Stimulated activated CD4-positive, alpha-beta T cell treated with anti-CD3 and anti-CD28 coated beads, Interleukin-12 subunit alpha, Interleukin-12 subunit beta, amount 100 ng/mL, for 24 hours (primary cell): ENCODE results near the gene CCDC85C.
"Not testable (repeated sequence)": the region's sequence is repeated elsewhere in the genome, so short reads cannot be mapped to it uniquely, and the experiment has no call there.

Source experiments
- DNase-seq, 2 experiments: peaks; one replicate each; pipeline ENCODE4 v3.0.0-alpha.2; 2020; ENCODE audit warnings: low read depth in 2 of 2

The CCDC85C gene

DNA sequence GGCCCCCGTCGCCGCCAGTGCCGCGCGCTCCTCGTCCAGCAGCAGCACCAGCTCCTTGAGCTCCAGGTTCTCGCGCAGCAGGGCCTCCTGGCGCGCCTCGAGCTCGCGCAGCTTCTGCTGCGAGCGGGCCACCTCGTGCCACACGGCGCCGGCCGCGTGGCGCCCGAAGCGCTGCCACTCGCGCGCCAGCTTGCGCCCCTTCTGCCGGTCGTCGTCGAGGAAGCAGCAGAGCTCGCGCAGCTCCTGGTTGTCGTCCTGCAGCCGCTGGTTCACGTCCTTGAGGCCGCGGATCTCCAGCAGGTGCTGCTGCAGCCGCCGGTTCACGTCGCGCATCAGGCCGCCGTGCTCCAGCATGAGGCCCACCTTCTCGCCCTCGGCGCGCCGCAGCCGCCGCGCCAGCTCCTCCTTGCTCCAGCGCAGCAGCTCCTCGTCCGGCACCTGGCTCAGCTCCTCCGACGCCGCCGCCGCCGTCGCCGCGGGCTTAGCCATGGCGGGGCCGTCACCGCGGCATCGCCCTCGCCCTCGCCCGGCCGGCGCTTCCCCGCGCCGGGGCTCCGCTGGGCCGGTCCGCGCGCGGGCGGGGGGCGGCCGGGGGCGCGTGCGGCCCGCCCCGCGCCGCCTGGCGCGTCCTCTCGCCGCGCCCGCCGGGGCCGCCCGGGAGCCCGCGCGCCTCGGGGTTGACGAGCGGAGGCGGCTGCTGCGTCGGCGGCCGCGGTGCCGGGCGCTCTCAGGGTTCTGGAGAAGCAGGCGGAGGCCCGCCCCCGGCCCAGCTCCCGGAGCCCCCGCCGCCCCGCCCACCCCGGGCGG, at the start of gene CCDC85C:
Gene CCDC85C (minus strand): TSS at position 737 of the 807 bp plus-strand sequence. CDS start 248 bp downstream, at position 489.
- DNase-seq, result peak in 1 of 2 experiments; percentile 15

DNA sequence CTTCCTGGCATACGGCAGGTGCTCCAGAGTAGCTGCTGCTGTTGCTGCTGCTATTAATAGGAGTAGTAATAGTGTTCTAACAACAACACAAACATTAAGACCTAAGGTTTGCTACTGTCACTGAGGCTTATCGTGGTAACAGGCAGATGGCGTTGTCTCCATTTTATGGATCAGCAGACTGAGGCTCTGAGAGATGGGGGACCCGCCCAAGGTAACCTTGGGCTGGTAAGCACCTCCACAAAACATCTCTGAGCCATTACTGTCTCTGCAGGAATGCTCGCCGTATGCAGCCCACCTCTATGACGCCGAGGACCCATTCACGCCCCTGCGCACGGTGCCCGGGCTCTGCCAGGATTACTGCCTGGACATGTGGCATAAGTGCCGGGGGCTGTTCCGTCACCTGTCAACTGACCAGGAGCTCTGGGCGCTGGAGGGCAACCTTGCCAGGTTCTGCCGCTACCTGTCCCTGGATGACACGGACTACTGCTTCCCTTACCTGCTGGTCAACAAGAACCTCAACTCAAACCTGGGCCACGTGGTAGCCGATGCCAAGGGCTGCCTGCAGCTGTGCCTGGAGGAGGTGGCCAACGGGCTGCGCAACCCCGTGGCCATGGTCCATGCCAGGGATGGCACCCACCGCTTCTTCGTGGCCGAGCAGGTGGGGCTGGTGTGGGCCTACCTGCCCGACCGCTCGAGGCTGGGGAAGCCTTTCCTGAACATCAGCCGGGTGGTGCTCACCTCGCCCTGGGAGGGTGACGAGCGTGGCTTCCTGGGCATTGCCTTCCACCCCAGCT, 48.1 kb upstream of the CCDC85C start:
- no peak for DNase-seq

DNA sequence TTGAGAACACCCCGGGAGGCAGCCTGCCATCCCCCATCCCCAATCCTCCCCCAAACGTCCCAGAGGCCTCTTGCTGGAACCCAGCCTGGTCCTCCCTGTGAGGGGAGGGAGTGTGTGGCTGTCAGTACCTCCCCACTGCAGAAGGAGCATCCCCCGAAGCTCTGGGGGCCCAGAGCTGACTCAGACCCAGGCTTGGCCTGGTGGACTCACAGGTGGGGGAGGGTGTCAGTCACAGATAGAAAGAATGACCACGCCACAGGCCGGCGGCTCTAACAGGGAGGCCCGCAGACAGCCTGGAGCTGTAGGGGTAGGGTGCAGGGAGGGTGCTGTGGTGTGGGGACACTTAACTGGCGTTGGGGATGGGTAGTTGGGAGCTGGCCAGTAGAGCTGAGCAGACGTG, 46.2 kb upstream of the CCDC85C start:
- DNase-seq, result no peak

DNA sequence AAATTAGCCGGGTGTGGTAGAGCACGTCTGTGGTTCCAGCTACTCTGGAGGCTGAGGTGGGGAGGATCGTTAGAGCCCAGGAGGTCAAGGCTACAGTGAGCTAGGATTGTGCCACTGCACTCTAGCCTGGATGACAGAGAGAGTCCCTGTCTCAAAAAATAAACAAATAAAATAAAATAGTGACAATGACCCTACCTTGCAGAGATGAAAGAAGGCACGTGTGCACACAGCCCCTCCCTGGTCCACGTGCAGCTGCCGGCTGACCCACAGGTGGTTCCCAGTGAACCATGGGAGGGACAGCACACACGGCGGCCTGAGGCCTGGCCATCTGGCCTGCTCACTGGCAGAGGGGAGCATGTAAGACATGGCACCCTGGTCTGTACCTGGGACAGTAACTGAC, 45.6 kb upstream of the CCDC85C start:
- no peak for DNase-seq

DNA sequence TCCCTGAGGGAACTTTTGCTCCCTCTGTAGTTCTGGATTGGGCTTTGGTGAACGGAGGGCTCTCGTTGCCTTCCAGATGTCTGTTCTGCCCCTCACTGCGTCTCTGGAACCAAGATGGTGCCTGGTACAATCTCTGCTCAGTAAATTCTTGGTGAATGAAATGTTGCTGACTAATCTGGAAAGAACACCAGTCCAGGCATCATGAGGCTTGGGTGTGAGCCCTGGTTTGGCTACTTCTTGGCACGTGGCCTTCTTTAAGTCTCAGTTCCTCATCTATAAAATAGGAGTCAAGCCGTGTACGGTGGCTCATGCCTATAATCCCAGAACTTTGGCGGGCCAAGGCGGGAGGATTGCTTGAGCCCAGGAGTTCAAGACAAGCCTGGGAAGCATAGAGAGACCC, 45.2 kb upstream of the CCDC85C start:
- no peak for DNase-seq

DNA sequence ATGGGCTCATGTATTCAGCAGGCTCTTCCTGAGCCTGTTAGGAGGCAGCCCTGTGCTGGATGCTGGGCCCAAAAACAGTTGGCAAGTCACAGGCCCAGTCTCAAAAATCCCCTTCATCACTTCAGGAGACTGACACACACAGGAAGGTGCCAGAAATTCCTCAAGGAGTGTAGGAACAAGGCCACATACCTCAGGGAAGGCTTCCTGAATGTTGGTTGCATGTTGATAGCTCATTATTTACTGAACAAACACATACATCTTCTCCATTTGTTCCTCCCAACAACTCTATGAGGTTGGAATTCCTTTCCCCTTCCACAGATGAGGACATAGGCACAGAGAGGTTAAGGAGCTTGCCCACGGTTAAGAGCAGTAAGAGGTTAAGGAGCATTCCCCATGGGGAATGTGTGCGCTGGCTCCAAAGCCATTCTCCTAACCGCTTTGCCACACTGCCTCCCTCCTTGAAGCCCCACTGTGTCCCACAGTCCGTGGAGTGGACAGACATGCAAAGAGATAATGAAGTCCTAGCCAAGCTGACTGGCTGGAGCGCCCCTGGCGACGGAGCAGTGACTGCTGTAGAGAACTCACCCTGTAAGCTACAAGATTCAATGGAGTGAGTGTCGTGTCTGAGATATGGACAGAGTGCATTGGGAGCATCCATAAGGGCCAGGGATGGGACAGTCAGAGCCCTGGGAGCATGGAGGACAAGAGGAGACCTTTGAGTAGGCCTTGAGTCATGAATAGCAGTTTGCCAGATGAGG, 44.2 kb upstream of the CCDC85C start:
- DNase-seq, result no peak

DNA sequence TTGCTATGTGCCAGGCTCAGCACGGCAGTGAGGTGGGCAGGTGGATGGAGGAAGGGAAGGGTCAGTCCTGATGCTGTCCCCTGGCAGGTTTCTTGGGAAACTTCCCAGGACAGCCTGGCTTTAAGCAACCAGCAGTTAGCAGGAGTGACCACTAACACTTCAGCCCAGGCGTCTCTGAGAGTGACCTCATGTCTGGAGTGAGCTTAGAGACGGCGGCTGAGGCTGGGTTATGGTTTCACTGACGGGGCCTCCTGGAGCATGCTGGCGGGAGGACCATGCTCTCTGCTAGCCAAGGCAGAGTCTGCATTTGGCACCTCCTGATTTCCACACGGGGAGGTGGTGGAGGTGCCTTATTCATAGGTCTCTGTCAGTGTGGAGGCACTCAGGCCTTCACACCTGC, 43.4 kb upstream of the CCDC85C start:
- no peak for DNase-seq

DNA sequence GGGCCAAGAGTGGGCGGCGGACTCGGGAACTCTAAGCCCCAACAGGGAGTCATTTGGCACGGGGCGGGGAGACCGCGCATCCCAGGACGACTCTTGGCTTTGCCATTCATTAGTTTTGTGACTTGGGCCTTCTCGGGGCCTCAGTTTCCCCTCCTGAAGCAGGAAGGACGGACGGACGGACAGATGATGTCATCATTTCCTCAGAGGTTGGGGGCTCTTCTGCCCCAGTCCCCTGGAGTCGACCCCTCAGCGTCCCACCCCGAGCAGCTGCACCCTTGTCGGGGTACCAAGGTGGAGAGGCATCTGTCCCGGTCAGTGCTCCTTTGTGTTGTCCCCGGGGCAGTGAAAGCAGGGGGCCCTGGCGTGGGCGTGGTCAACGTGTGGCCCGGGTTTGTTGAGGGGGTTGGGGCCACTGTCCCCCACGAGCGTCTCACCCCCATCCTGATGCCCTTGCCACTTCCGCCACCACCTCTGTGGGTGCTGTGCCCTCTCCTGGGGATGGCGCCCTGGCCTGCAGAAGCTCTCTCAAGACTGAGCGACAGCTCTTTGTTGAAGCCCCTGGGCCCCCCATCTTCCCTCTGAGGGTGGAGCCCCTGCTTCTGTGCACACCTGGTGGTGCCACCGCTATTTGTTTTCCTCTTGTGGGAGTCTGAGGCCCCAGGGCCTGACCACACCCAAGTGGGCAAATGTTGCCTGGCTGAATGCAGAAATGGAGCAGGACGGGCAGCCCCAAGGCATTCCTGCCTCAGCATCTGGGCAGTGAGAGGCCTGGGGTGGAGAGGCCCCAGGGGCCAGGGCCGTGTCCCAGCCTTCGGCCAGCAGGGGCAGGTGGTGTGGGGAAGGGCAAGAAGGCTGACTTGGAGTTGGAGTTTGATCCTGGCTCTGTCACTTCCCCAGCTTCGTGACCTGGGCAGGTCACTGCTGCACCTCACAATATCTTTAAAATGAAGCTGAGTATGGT, 41.8 kb upstream of the CCDC85C start:
- DNase-seq, result no peak

DNA sequence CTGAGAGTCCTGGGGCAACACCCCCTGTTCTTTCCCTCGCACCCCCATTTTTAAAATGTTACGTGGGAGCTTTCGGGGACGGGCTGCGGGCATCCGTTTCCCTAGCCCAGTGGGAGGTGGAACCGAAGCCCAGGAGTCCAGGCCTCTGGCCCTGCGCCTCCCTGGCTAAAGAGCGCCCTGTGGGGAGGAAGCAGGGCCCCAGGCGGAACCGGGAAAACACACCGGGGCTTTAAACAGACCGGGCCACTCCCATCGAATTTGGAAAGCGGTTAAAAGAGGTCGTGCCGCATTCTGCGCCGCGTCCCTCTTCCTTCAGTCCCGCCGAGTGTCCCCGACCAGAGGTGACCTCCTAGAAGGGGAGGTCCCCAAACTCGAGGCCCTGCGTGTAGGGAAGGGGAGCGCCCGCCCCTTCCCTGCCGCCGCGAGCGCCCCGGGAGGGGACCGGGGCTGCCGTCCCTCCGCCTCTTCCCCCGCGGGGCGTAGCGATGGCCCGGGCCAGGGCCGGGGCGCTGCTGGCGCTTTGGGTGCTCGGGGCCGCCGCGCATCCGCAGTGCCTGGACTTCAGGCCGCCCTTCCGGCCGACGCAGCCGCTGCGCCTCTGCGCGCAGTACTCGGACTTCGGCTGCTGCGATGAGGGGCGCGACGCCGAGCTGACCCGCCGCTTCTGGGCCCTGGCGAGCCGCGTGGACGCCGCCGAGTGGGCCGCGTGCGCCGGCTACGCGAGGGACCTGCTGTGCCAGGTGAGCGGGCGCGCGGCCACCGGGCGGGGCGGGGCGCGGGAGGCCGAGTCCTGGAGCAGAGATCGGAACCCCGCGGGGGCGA, 40.9 kb upstream of the CCDC85C start, which contains the start of gene HHIPL1:
Gene HHIPL1 (plus strand): TSS at position 407 of the 822 bp plus-strand sequence. CDS start 79 bp downstream, at position 486.
- no peak for DNase-seq

DNA sequence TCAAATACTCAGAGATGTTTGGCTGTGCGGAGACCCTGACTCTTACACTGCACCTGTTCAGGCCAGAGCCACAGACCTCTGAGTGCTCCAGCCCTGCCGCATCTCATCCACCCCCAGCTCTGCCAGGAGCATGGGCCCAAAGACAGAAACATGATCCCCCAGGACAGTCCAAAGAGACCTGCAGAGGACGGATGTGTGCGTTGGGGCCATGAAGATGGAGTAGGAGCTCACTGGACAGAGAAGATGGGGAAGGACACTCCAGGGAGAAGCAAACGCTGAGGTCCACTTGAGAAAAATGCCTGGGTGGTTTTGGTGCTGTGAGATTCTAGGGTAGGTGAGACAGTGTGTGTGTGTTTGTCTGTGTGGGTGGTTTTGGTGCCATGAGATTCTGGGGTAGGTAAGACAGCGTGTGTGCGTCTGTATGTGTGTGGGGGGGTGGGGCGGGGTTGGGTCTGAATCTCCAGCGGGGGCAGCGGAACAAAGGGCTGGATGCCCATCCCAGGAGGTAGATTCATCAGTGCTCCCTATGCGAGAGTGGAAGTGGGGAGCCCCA, 40.1 kb upstream of the CCDC85C start:
- no peak for DNase-seq

DNA sequence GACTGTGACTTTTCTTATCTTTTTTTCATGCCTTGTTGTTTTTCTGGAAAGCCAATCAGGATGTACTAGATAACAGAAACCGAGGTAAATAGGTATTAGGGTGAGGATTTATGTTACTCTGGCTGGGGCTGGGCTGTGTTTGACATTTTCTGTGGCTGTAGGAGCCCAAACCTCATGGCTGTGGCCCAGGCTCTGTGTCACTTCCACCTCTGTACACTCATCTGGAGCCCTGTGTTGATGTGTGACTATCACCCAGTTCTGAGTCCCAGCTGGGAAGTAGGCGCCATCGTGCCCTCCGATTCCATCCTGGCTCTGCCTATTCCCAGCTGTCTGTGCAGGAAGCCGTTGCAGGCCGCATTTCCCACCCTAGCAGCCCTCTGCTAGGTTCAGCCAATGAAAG, 39.3 kb upstream of the CCDC85C start:
- no peak for DNase-seq

DNA sequence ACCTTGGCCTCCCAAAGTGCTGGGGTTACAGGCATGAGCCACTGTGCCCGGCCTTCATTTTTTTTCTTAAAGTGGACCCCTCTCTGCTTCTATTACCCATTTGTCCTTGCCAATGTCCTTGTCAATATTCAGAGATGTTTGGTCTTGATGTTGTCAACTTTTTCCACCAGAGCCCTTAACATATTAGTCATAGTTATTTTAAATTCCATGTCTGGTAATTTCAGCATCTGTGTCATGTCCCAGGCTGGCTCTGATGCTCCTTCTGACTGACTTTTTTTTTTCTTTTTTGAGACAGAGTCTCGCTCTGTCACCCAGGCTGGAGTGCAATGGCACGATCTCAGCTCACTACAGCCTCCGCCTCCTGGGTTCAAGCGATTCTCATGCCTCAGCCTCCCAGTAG, 38.8 kb upstream of the CCDC85C start:
- not testable (repeated sequence) for DNase-seq

DNA sequence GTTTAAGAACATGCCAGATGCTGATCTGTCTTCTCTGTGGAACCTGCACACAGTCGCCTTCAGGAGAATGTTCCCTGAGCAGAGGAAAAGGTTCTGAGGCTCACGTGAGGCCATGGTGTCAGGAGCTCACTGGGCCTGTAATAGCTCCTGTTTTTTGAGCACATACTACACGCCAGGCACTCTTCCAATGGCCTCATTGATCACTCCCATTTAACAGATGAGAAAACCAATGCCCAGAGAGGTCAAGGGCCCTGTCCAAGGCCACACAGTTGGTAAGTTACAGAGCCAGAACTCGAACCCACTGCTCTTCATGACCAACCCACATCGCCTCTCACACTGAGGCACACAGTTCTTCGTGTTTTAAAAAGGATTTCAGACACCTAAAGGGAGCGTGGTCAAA, 33.6 kb upstream of the CCDC85C start:
- no peak for DNase-seq

DNA sequence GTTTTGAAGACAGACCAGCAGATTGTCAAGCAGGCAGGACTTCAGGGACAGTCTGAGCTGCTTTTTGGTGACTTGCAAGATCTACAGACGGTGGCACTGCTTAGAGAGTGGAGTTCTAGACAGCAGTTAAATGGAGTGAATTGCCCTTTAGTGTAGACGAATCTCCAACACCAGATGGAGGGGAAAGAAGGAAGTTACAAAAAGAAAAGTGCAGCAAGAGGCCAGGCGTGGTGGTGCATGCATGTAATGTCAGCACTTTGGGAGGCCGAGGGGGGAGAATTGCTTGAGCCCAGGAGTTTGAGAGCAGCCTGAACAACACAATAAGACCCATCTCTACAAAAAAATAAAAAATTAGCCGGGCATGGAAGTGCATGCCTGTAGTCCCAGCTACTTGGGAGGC, 32.5 kb upstream of the CCDC85C start:
- DNase-seq, result no peak

DNA sequence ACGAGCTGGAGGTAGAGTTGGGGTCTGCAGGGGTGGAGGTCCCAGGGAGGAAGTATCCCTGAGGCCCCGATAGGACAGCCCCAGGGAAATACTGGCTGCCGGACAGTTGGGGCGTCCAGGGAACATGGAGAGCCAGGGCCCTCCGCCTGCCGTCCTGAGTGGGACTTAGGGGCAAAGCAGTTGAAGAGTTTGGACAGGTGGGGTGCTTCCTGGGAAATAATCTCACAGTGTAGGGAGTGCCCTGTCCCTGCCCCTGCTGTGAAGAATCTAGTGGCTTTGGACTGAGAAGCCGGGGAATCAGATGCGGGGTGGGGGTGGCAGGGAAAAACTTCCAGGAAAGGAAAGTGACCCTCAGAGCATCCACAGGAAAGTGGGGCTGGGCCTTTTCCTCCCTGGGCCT, 31.1 kb upstream of the CCDC85C start:
- no peak for DNase-seq

DNA sequence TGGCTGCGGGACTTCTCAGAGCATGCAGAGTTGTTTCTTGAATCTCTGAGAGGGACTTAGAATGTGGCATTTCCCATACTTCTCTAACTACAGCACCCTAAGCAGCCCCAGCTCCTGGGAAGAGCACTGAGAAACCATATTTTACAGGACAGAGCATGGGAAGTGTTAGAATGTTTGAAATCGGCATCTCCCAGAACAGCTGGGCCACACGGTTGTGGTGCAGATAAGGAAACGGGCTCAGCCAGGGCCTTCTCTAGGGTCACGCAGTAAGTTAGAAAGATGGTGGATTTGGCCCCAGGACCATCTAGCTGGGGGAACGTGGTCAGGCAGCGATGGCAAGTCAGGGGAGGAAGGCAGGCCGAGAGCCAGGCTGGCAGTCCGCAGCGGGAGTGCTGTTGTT, 30.4 kb upstream of the CCDC85C start:
- DNase-seq, result no peak

DNA sequence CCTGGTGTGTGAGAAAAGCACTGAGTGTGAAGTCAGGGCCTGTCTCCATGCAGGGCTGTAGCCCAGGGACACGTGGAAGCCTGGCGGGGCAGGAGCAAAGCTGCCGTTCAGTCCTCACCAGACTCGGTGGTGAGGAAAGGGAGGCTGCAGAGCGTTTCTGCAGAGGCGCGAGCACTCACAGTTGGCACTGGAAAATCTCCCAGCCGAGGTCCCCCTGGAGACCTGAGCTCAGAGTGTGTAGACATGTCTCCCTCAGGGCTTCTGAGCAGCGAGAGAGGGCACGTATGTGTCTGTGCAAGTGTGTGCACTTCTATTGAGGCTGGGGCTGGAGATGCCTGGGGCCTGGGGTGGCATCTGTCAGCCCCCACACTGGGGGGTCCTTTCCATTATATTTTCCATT, 29.9 kb upstream of the CCDC85C start:
- DNase-seq, result no peak

DNA sequence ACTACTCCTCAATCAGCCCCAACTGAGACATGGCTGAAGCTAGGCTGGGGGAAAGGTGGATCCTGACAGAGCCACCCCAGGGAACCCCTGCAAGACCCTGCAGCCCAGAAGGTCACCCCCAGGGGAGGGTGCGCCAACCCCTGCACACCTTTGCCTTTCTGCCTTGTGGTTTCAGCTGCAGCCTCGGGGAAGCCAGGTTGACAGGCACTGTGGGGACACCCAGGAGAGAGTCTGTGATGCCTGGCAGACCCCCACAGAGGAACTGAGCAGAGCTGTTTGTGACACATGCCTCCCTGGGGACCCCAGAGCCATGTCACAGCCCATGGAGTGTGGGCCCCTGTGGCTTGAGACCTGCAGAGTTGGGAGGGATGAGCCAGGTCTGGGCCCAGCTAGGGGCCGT, 29.1 kb upstream of the CCDC85C start:
- no peak for DNase-seq

DNA sequence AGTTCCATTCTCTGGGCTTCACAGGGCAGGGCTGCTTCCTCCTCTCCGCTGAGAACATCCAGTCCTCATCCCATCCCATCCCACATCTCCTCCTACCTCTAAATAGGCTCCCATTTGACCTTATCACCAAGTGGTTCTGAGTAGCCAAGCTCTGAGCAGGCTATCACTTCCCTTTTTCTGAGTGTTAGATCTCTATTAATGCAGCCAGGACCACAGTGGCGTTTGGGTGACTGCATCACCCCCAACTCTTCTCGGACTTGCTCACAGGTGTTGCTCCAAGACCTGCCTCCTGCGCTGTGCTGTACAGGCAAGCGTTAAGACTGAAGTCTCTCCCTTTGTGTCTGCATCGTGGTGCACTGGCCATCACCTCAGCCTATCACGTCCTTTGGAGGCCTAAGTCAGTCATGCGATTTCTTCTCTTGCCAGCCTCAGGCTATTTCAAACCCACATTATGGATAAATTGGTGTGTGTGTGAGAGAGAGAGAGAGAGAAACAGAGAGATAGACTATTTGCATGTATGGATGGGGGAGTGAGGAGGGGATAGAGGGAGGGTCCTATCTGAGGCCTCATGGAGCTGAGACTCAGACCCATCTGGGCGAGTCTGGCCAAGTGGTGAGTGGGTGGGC, 28.5 kb upstream of the CCDC85C start:
- DNase-seq, result no peak
